Astrocyte of the spinal cord (primary cell): ENCODE results near the gene ARAP2.

ENCODE experiments used
- DNase-seq: peaks from one replicate; pipeline ENCODE4 v3.0.0; 2011; ENCODE audit warnings: low read depth, low spot score
- H3K4me3 ChIP-seq: 2 replicates; pipeline ENCODE4 v1.5.1; 2011; ENCODE audit warnings: low read depth, mild to moderate bottlenecking, low read length, moderate library complexity
- CTCF ChIP-seq: IDR thresholded peaks from 2 replicates; pipeline ENCODE4 v1.5.1; 2012; ENCODE audit warnings: low read depth, mild to moderate bottlenecking, low read length, inconsistent platforms
- in situ Hi-C: cut with HindIII; loops from 2 replicates; pipeline ENCODE4 v1.10.0; 2017; ENCODE audit warnings: low sequenced_read_pairs

Gene ARAP2

GRCh38 chr4:36043901-36044300, 200.4 kb downstream of the ARAP2 start:
- H3K4me3 ChIP-seq: no peak overlapping the region
- in situ Hi-C loops: no loop called here

GRCh38 chr4:36043241-36043640, 201.1 kb downstream of the ARAP2 start:
- no peak for TF ChIP-seq CTCF
- no peak for DNase-seq
- no peak overlapping the region for H3K4me3 ChIP-seq
- in situ Hi-C loops: no loop called here

More at GRCh38 chr4:36043901-36044300, 200.4 kb downstream of the ARAP2 start:
- peak; percentile 11 for DNase-seq
- no peak for TF ChIP-seq CTCF

GRCh38 chr4:36042122-36042970, 202.0 kb downstream of the ARAP2 start:
- DNase-seq: no peak
- TF ChIP-seq CTCF: no peak
- no peak overlapping the region for H3K4me3 ChIP-seq
- in situ Hi-C loops: no loop called here

- H3K4me3 ChIP-seq: no peak overlapping the region
- in situ Hi-C loops: no loop called here
- TF ChIP-seq CTCF: no peak
- DNase-seq: no peak
Observed at GRCh38 chr4:36041340-36041739, 203.0 kb downstream of the ARAP2 start.

GRCh38 chr4:36039026-36039425, 205.3 kb downstream of the ARAP2 start:
- no peak for DNase-seq
- no peak overlapping the region for H3K4me3 ChIP-seq
- no peak for TF ChIP-seq CTCF
- in situ Hi-C loops: no loop called here

GRCh38 chr4:36038491-36038890, 205.8 kb downstream of the ARAP2 start:
- TF ChIP-seq CTCF: no peak
- H3K4me3 ChIP-seq: no peak overlapping the region
- in situ Hi-C loops: no loop called here
- DNase-seq: no peak
